IPS-20b (cell line): ENCODE data around the gene LYZL1.
"Not testable (repeated sequence)": the region's sequence is repeated elsewhere in the genome, so short reads cannot be mapped to it uniquely, and the experiment has no call there.

ENCODE experiments used
- H3K27ac ChIP-seq: one replicate; pipeline ENCODE4 v1.5.1; 2013; ENCODE audit warnings: low read length
- H3K27me3 ChIP-seq: 2 replicates; pipeline ENCODE4 v1.6.1; 2013; ENCODE audit warnings: mild to moderate bottlenecking, low read length, inconsistent platforms; ENCODE audit not compliant: insufficient read depth
- H3K36me3 ChIP-seq: 2 replicates; pipeline ENCODE4 v1.6.1; 2013; ENCODE audit warnings: low read depth, mild to moderate bottlenecking, inconsistent platforms, low read length, moderate library complexity; ENCODE audit not compliant: insufficient read depth
- H3K4me1 ChIP-seq: 2 replicates; pipeline ENCODE4 v1.6.1; 2013; ENCODE audit warnings: mild to moderate bottlenecking, control low read depth, inconsistent platforms, low read length, moderate library complexity; ENCODE audit not compliant: insufficient read depth
- H3K4me3 ChIP-seq: 2 replicates; pipeline ENCODE4 v1.5.1; 2013; ENCODE audit warnings: mild to moderate bottlenecking, low read length, inconsistent platforms
- H3K9ac ChIP-seq: 2 replicates; pipeline ENCODE4 v1.6.1; 2013; ENCODE audit warnings: low read depth, mild to moderate bottlenecking, inconsistent platforms, low read length, moderate library complexity
- H3K9me3 ChIP-seq: 2 replicates; pipeline ENCODE4 v1.6.1; 2013; ENCODE audit warnings: mild to moderate bottlenecking, low read depth, low read length, inconsistent platforms; ENCODE audit not compliant: insufficient read depth

LYZL1 gene

GRCh38 chr10:29360215-29360853 lies 71.5 kb downstream of the LYZL1 start:
- not testable (repeated sequence) for H3K4me3 ChIP-seq, H3K27ac ChIP-seq, H3K9ac ChIP-seq, H3K36me3 ChIP-seq, H3K9me3 ChIP-seq, H3K4me1 ChIP-seq, H3K27me3 ChIP-seq
